Kidney epithelial cell (primary cell): ENCODE measurements around the gene GPR151. TPM values are rescaled to one million over a fixed set of nuclear protein-coding genes. Genes with fewer than 3 reads are reported as not detected.

Source experiments
- DNase-seq: peaks from one replicate; pipeline ENCODE4 v3.0.0-alpha.2; 2010; ENCODE audit warnings: low read depth
- H3K27me3 ChIP-seq: 2 replicates; pipeline ENCODE4 v1.6.0; 2011; ENCODE audit warnings: low read length; ENCODE audit not compliant: control insufficient read depth, insufficient read depth
- H3K36me3 ChIP-seq: 2 replicates; pipeline ENCODE4 v1.5.1; 2011; ENCODE audit warnings: low read length; ENCODE audit not compliant: control insufficient read depth, insufficient read depth
- H3K4me3 ChIP-seq: 2 replicates; pipeline ENCODE4 v1.5.1; 2011; ENCODE audit warnings: low read depth, mild to moderate bottlenecking, control low read depth, low read length
- total RNA-seq: library from RNA; depleted of rRNA; stranded (reverse); fragments of >200 nt; gene quantifications from 2 replicates; pipeline ENCODE4 v1.2.3, GENCODE V29; 2015
- TF ChIP-seq, protein P1 (sequence below): IDR thresholded peaks from 2 replicates; pipeline ENCODE4 v1.5.1; 2011; ENCODE audit warnings: mild to moderate bottlenecking, moderate library complexity, low read length, control low read depth, inconsistent platforms; ENCODE audit not compliant: insufficient read depth, poor library complexity, severe bottlenecking

GPR151 gene
- total RNA-seq, 1 donor from 2014 or later = not detected

DNA sequence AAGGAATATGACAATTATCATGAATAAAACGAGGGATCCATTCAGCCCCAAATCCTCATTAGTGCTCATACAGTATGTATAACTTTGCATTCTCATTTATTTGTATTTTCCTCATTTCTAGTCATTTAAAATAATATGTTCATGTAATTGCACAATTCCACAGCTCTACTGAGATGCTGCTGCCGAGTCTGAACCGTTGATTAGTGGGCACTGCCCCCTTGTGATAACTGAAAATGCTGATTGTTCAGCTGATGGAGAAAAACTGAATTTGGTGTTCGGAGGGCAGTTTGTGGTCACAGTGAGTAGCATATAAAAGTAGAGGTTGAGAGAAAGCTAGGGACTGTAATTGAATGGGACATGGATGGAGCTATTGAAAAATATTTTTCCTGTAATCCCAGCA lies 12.2 kb upstream of the GPR151 start:
- H3K36me3 ChIP-seq = no peaks in the 10 kb centered on the region
- no peaks in the 10 kb centered on the region for H3K27me3 ChIP-seq
- DNase-seq = no peak
- TF ChIP-seq, protein P1, sequence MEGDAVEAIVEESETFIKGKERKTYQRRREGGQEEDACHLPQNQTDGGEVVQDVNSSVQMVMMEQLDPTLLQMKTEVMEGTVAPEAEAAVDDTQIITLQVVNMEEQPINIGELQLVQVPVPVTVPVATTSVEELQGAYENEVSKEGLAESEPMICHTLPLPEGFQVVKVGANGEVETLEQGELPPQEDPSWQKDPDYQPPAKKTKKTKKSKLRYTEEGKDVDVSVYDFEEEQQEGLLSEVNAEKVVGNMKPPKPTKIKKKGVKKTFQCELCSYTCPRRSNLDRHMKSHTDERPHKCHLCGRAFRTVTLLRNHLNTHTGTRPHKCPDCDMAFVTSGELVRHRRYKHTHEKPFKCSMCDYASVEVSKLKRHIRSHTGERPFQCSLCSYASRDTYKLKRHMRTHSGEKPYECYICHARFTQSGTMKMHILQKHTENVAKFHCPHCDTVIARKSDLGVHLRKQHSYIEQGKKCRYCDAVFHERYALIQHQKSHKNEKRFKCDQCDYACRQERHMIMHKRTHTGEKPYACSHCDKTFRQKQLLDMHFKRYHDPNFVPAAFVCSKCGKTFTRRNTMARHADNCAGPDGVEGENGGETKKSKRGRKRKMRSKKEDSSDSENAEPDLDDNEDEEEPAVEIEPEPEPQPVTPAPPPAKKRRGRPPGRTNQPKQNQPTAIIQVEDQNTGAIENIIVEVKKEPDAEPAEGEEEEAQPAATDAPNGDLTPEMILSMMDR = no peak
- no peak overlapping the region for H3K4me3 ChIP-seq

DNA sequence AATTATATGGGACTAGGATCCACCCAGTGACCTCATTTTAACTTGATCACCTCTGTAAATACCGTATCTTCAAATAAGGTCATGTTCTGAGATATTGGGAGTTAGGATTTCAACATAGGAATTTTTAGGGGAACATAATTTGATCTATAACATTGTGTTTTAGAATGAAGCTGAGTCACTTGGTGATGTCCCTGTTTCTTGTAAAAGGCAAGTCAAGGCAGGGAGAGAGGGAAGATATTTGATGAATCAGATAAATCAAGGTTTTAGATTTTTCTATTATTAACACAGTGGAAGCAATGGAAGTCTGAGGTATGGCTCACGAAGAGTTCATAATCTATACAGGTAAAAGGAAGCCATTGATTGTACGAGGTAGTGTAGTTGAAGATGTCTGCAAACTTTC lies 11.8 kb upstream of the GPR151 start:
- Histone ChIP-seq H3K4me3 (no peak overlapping the region), H3K27me3 (no peaks in the 10 kb centered on the region), H3K36me3 (no peaks in the 10 kb centered on the region)
- TF ChIP-seq, protein P1 = no peak
- DNase-seq = no peak

DNA sequence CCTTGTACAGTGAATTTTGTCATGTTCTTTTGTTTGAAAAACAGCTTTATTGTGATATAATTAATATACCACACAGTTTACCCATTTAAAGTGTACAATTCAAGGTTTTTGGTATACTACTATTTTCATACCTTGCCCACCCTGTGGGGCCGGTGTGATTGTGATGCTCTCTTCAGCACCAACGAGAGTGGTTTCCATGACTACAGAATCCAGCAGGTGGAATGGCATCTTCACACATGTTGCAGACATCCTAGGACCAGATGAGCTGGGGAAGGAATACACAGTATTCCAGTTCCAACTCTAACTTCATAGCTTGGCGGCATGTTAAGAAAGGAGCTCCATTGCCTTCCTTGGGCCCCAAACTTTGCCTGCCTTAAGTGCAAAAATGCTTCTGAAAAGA lies 7.7 kb upstream of the GPR151 start:
- no peak for DNase-seq
- H3K27me3 ChIP-seq = no peaks in the 10 kb centered on the region
- H3K4me3 ChIP-seq = no peak overlapping the region
- TF ChIP-seq, protein P1 = no peak
- no peaks in the 10 kb centered on the region for H3K36me3 ChIP-seq

- Histone ChIP-seq H3K36me3 (no peaks in the 10 kb centered on the region), H3K4me3 (no peak overlapping the region), H3K27me3 (no peaks in the 10 kb centered on the region)
- no peak for DNase-seq
- TF ChIP-seq, protein P1 = no peak
These were observed 5.6 kb upstream of the GPR151 start for GRCh38 chr5:146521403-146522106.

DNA sequence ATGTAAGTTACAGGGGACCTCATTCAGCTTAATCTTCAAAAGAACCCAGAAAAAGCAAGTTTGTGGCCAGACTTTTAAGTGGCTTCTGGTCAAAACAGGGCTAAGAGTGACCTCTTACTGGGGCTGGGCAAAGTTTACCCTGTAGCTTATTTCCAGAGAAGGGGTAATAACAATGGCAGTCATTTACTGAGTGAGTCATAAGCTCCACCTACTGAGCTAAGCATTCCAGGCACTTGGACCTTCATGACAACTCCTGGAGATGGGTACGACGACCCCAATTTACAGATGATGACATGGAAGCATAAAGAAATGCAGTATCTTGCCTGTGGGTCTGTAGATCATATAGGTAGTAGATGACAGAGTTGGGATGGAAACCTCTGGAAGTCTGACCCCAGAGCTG lies 4.7 kb upstream of the GPR151 start:
- H3K4me3 ChIP-seq = no peak overlapping the region
- no peaks in the 10 kb centered on the region for H3K27me3 ChIP-seq
- DNase-seq = no peak
- TF ChIP-seq, protein P1 = no peak
- H3K36me3 ChIP-seq = no peaks in the 10 kb centered on the region

GRCh38 chr5:146519554-146519953 lies 3.6 kb upstream of the GPR151 start:
- H3K36me3 ChIP-seq = no peaks in the 10 kb centered on the region
- TF ChIP-seq, protein P1 = no peak

More at GRCh38 chr5:146519554-146519953, 3.6 kb upstream of the GPR151 start:
- H3K27me3 ChIP-seq = no peaks in the 10 kb centered on the region
- no peak overlapping the region for H3K4me3 ChIP-seq
- DNase-seq = no peak
